Measurements from ENCODE around the gene CADM2.
A peak's percentile ranks its signal among the peaks of the same experiment; 100 is the strongest.

DNA sequence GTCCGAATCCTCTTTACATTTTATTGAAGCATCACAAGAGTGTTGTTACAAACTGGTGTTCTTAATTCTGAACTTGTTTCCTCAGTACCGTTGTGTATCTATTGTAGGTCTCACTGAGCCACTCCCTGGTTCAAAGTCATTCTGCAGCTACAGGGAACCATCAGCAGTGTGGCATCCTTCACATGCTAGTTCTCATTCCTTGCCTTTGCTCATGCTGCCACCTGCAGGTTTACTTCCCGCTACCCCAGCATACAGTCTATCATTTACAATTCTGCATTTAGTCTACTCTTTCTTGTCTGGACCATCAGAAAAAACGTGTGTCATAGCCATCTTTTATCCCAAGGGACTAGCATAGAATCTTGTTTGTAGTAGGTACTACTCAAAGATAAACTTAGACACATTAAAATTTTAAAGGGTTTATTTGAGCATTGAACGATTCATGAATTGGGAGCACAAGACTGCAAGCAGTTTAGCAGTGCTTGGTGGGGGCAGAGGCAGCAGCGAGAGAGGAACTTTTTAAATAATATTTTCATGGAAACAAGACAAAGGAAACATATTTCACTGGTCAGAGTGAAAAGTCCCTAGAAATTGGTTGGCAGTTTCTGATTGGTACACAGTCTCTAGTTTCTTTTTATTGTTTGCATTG is 402.1 kb downstream of the CADM2 start:
- TF ChIP-seq, protein P1, sequence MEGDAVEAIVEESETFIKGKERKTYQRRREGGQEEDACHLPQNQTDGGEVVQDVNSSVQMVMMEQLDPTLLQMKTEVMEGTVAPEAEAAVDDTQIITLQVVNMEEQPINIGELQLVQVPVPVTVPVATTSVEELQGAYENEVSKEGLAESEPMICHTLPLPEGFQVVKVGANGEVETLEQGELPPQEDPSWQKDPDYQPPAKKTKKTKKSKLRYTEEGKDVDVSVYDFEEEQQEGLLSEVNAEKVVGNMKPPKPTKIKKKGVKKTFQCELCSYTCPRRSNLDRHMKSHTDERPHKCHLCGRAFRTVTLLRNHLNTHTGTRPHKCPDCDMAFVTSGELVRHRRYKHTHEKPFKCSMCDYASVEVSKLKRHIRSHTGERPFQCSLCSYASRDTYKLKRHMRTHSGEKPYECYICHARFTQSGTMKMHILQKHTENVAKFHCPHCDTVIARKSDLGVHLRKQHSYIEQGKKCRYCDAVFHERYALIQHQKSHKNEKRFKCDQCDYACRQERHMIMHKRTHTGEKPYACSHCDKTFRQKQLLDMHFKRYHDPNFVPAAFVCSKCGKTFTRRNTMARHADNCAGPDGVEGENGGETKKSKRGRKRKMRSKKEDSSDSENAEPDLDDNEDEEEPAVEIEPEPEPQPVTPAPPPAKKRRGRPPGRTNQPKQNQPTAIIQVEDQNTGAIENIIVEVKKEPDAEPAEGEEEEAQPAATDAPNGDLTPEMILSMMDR (conservative IDR thresholded peaks at IDR 0.05; ENCODE audit: low read depth, low read length): peak; percentile 94
- TF ChIP-seq EZH2 (IDR thresholded peaks at IDR 0.05; ENCODE audit: low read length, unreplicated experiment) (no peak), EZH2phosphoT487 (IDR thresholded peaks at IDR 0.05; ENCODE audit: borderline replicate concordance, low read length) (no peak)
